ENCODE results near the gene PIAS2.

PIAS2 gene

GRCh38 chr18:46759890-46760289, 157.4 kb downstream of the PIAS2 start:
- no peak for DNase-seq (ENCODE audit: low spot score)

GRCh38 chr18:46756559-46757201, 160.6 kb downstream of the PIAS2 start, which contains the start of gene ST8SIA5:
ST8SIA5 (minus strand) TSS chr18:46757053; CDS start chr18:46756508, 545 bp downstream.
- DNase-seq (ENCODE audit: low spot score) = no peak

- no peak for DNase-seq (ENCODE audit: low spot score)
Observed at GRCh38 chr18:46756025-46756558, 161.2 kb downstream of the PIAS2 start.

- DNase-seq (ENCODE audit: low spot score) = no peak
Observed at GRCh38 chr18:46755315-46756024, 161.8 kb downstream of the PIAS2 start.

GRCh38 chr18:46754661-46755292, 162.5 kb downstream of the PIAS2 start:
- DNase-seq (ENCODE audit: low spot score) = no peak

GRCh38 chr18:46754188-46754587, 163.1 kb downstream of the PIAS2 start:
- no peak for DNase-seq (ENCODE audit: low spot score)
